Uterus (tissue), 4 donors: ENCODE data around the gene FAM83D. TPM values are rescaled to one million over a fixed set of nuclear protein-coding genes. Genes with fewer than 3 reads are reported as not detected.

Experiments
- DNase-seq, 2 donors: peaks; one replicate each; pipeline ENCODE4 v3.0.0-alpha.2; 2019 to 2020
- H3K27ac ChIP-seq, 2 donors: fragments of 200-600 bp; sonication (generic); 1 replicate in 1 of 2; 2 replicates in 1 of 2; pipeline ENCODE4 v1.5.1; 2016 to 2018
- H3K27me3 ChIP-seq, 2 donors: fragments of 200-600 bp; sonication (generic); one replicate each; pipeline ENCODE4 v1.5.1; 2018 to 2019; ENCODE audit warnings: control low read depth in 1 of 2
- H3K36me3 ChIP-seq, 2 donors: fragments of 200-600 bp; sonication (generic); one replicate each; pipeline ENCODE4 v1.5.1; 2019; ENCODE audit warnings: control low read depth in 1 of 2
- H3K4me1 ChIP-seq, 2 donors: fragments of 200-600 bp; sonication (generic); one replicate each; pipeline ENCODE4 v1.5.1; 2018 to 2019; ENCODE audit warnings: control low read depth in 1 of 2
- H3K4me3 ChIP-seq, 2 donors: fragments of 200-600 bp; sonication (generic); 1 replicate in 1 of 2; 2 replicates in 1 of 2; pipeline ENCODE4 v1.5.1; 2018 to 2019; ENCODE audit warnings: mild to moderate bottlenecking in 1 of 2
- H3K9me3 ChIP-seq, 2 donors: fragments of 200-600 bp; sonication (generic); one replicate each; pipeline ENCODE4 v1.5.1; 2019; ENCODE audit warnings: control low read depth in 1 of 2
- POLR2A ChIP-seq, 2 donors: fragments of 450-650 bp; IDR thresholded peaks; one replicate each; pipeline ENCODE4 v1.6.1; 2016; ENCODE audit warnings: antibody characterized with exemption in 2 of 2, mild to moderate bottlenecking in 1 of 2, moderate library complexity in 1 of 2
- intact Hi-C: fragments of 100-400 bp; cut with DNase I; formaldehyde crosslinking; loops from one replicate; pipeline ENCODE4 v1.15.1; 2023; ENCODE audit warnings: low total_unique reads
- total RNA-seq, 4 donors: library from RNA; depleted of rRNA in 3 of 4; stranded (reverse); fragments of >200 nt in 3 of 4; gene quantifications; one replicate each; pipeline versions ENCODE4 v1.1.0 to v1.2.4, GENCODE V29; 2014 to 2023
- TF ChIP-seq, protein P1 (sequence below), 4 experiments: fragments of 200-600 bp in 2 of 4; fragments of 450-650 bp in 2 of 4; sonication (generic) in 2 of 4; IDR thresholded peaks; one replicate each; pipeline ENCODE4 v1.5.1; 2016 to 2019; ENCODE audit warnings: antibody characterized with exemption in 4 of 4, mild to moderate bottlenecking in 2 of 4, moderate library complexity in 1 of 4
- donor health status: DM: yes; HTN: yes; CAD: no.

FAM83D gene
- total RNA-seq, 4 donors from 2014 or later, result 0.61 to 15.1 TPM; not detected in 2

DNA sequence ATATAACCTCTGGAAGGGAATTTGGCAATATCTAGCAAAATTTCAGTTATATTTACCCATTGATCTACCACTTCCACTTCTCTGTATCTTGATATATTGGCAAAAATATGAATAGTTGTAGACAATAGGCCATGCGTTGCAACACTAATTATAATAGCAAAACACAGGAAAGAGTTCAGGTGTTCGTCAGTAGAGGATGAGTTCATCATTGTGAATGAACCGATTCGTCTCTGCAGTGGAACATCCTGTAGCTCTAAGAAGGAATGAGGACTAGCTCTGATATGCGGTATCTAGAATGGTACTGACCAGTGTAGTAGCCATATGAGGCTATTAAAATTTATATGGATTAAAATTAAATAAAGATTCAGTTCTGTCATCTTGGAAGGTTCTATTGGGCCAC is 8.3 kb downstream of the FAM83D start:
- no peak for TF ChIP-seq POLR2A (IDR thresholded peaks at IDR 0.05)
- TF ChIP-seq, protein P1, sequence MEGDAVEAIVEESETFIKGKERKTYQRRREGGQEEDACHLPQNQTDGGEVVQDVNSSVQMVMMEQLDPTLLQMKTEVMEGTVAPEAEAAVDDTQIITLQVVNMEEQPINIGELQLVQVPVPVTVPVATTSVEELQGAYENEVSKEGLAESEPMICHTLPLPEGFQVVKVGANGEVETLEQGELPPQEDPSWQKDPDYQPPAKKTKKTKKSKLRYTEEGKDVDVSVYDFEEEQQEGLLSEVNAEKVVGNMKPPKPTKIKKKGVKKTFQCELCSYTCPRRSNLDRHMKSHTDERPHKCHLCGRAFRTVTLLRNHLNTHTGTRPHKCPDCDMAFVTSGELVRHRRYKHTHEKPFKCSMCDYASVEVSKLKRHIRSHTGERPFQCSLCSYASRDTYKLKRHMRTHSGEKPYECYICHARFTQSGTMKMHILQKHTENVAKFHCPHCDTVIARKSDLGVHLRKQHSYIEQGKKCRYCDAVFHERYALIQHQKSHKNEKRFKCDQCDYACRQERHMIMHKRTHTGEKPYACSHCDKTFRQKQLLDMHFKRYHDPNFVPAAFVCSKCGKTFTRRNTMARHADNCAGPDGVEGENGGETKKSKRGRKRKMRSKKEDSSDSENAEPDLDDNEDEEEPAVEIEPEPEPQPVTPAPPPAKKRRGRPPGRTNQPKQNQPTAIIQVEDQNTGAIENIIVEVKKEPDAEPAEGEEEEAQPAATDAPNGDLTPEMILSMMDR (IDR thresholded peaks at IDR 0.05), result no peak
- Histone ChIP-seq H3K27me3 (no peaks in the 10 kb centered on the region), H3K4me3 (no peak overlapping the region), H3K4me1 (no peaks in the 10 kb centered on the region), H3K36me3 (no peaks in the 10 kb centered on the region), H3K9me3 (no peaks in the 10 kb centered on the region), H3K27ac (no peak overlapping the region)
- intact Hi-C loops, result no loop called here
- DNase-seq, result no peak

DNA sequence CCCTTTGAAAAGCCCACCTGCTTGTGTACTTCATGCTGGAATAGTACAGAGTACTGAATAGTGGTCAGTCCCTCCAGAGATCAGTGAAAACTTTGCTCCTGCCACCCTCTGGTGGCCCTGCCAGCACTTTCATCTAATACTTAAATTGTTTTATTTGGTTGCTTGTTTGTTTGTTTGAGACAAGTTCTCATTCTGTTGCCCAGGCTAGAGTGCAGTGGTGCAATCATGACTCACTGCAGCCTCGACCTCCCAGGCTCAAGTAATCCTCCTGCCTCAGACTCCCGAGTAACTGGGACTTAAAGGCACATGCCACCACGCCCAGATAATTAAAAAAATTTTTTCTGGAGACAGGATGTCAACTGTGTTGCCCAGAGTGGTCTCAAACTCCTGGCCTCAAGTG is 9.1 kb downstream of the FAM83D start:
- DNase-seq, result no peak
- Histone ChIP-seq H3K27me3 (no peaks in the 10 kb centered on the region), H3K36me3 (no peaks in the 10 kb centered on the region), H3K4me3 (no peak overlapping the region), H3K4me1 (no peaks in the 10 kb centered on the region), H3K27ac (no peak overlapping the region), H3K9me3 (no peaks in the 10 kb centered on the region)
- TF ChIP-seq POLR2A (IDR thresholded peaks at IDR 0.05), result no peak
- TF ChIP-seq, protein P1 (IDR thresholded peaks at IDR 0.05), result no peak
- intact Hi-C loops, result no loop called here

- H3K27ac ChIP-seq, result no peak overlapping the region
- no peak for DNase-seq
- no peak for TF ChIP-seq POLR2A (IDR thresholded peaks at IDR 0.05)
- TF ChIP-seq, protein P1 (IDR thresholded peaks at IDR 0.05), result no peak
- no peaks in the 10 kb centered on the region for H3K36me3 ChIP-seq
- H3K4me3 ChIP-seq, result no peak overlapping the region
- intact Hi-C loops, result no loop called here
- H3K9me3 ChIP-seq, result no peaks in the 10 kb centered on the region
- no peaks in the 10 kb centered on the region for H3K4me1 ChIP-seq
- no peaks in the 10 kb centered on the region for H3K27me3 ChIP-seq
Observed at GRCh38 chr20:38935967-38936407, 9.8 kb downstream of the FAM83D start.

- no peak for DNase-seq
- H3K36me3 ChIP-seq, result no peaks in the 10 kb centered on the region
- no peak for TF ChIP-seq POLR2A (IDR thresholded peaks at IDR 0.05)
- TF ChIP-seq, protein P1 (IDR thresholded peaks at IDR 0.05), result no peak
Observed at GRCh38 chr20:38937000-38937399, 10.8 kb downstream of the FAM83D start.

GRCh38 chr20:38937978-38938473 is 11.8 kb downstream of the FAM83D start:
- Histone ChIP-seq H3K27me3 (no peaks in the 10 kb centered on the region), H3K4me3 (no peak overlapping the region), H3K9me3 (no peaks in the 10 kb centered on the region), H3K27ac (no peak overlapping the region), H3K36me3 (no peaks in the 10 kb centered on the region), H3K4me1 (no peaks in the 10 kb centered on the region)
- DNase-seq, result no peak
- intact Hi-C loops, result no loop called here
- TF ChIP-seq POLR2A (IDR thresholded peaks at IDR 0.05), result no peak
- TF ChIP-seq, protein P1 (IDR thresholded peaks at IDR 0.05), result no peak

More at GRCh38 chr20:38937000-38937399, 10.8 kb downstream of the FAM83D start:
- Histone ChIP-seq H3K9me3 (no peaks in the 10 kb centered on the region), H3K27me3 (no peaks in the 10 kb centered on the region), H3K4me1 (no peaks in the 10 kb centered on the region), H3K27ac (no peak overlapping the region), H3K4me3 (no peak overlapping the region)
- intact Hi-C loops, result no loop called here
